HG03460 (cell line): ENCODE results near the gene ARHGAP24.
A peak's percentile ranks its signal among the peaks of the same experiment; 100 is the strongest.

Source experiments
- ATAC-seq: cut with Tn5 transposase; IDR thresholded peaks from one replicate; pipeline ENCODE4 v1.9.1; 2021; ENCODE audit not compliant: unreplicated experiment

Gene ARHGAP24

GRCh38 chr4:85772470-85772869 is 297.5 kb downstream of the ARHGAP24 start:
- ATAC-seq, result no peak

- no peak for ATAC-seq
Observed at GRCh38 chr4:85773372-85773771, 298.4 kb downstream of the ARHGAP24 start.

GRCh38 chr4:85774000-85774399 is 299.1 kb downstream of the ARHGAP24 start:
- no peak for ATAC-seq

- no peak for ATAC-seq
Observed at GRCh38 chr4:85774489-85774888, 299.5 kb downstream of the ARHGAP24 start.

- no peak for ATAC-seq
Observed at GRCh38 chr4:85776096-85776495, 301.1 kb downstream of the ARHGAP24 start.

GRCh38 chr4:85776579-85776978 is 301.6 kb downstream of the ARHGAP24 start:
- no peak for ATAC-seq

GRCh38 chr4:85777908-85778631 is 303.1 kb downstream of the ARHGAP24 start:
- peak; percentile 83 for ATAC-seq

- peak; percentile 75 for ATAC-seq
Observed at GRCh38 chr4:85778632-85779131, 303.7 kb downstream of the ARHGAP24 start.

- peak; percentile 32 for ATAC-seq
Observed at GRCh38 chr4:85779165-85779564, 304.2 kb downstream of the ARHGAP24 start.

GRCh38 chr4:85780664-85781063 is 305.7 kb downstream of the ARHGAP24 start:
- ATAC-seq, result peak; percentile 38

GRCh38 chr4:85783483-85783882 is 308.5 kb downstream of the ARHGAP24 start:
- no peak for ATAC-seq

- ATAC-seq, result no peak
Observed at GRCh38 chr4:85783900-85784299, 308.9 kb downstream of the ARHGAP24 start.

GRCh38 chr4:85784348-85784747 is 309.4 kb downstream of the ARHGAP24 start:
- ATAC-seq, result no peak

- ATAC-seq, result peak; percentile 38
Observed at GRCh38 chr4:85784947-85785346, 310.0 kb downstream of the ARHGAP24 start.

GRCh38 chr4:85787133-85787532 is 312.2 kb downstream of the ARHGAP24 start:
- ATAC-seq, result no peak

- no peak for ATAC-seq
Observed at GRCh38 chr4:85788604-85789003, 313.7 kb downstream of the ARHGAP24 start.

GRCh38 chr4:85789241-85789640 is 314.3 kb downstream of the ARHGAP24 start:
- ATAC-seq, result no peak

GRCh38 chr4:85790582-85790981 is 315.6 kb downstream of the ARHGAP24 start:
- ATAC-seq, result no peak

- no peak for ATAC-seq
Observed at GRCh38 chr4:85792376-85793232, 317.7 kb downstream of the ARHGAP24 start.

GRCh38 chr4:85793233-85793585 is 318.3 kb downstream of the ARHGAP24 start:
- no peak for ATAC-seq

GRCh38 chr4:85798012-85798770 is 323.2 kb downstream of the ARHGAP24 start:
- ATAC-seq, result no peak
